Measurements from ENCODE around the gene GID8. TPM values are rescaled to one million over a fixed set of nuclear protein-coding genes. Genes with fewer than 3 reads are reported as not detected.

The GID8 gene
- polyA plus RNA-seq, 1 experiment: 23.4 TPM

GRCh38 chr20:62911701-62912280 lies 26.2 kb upstream of the GID8 start:
- Histone ChIP-seq H3K4me3 (ENCODE audit: low read depth, low read length) (no peak overlapping the region), H3K36me3 (ENCODE audit: control insufficient read depth, insufficient read depth, low read length) (peaks cover 28% of the 10 kb centered on the region), H3K27me3 (ENCODE audit: control insufficient read depth, insufficient read depth, low read length) (no peaks in the 10 kb centered on the region)
- CTCF ChIA-PET: interaction anchor here (0.6 to 6.3 kb wide), 3 partner anchors 11 to 1166 kb away, joined by 3 to 31 read pairs (median 3); no protein-coding TSS in a partner anchor
- no peak for TF ChIP-seq CTCF (IDR thresholded peaks at IDR 0.05; ENCODE audit: insufficient read depth, low read depth, low read length)
- no peak for DNase-seq (ENCODE audit: low read depth)
- POLR2A ChIA-PET: interaction anchor here (0.6 kb wide), 1 partner anchor 41 kb away, joined by 3 read pairs; no protein-coding TSS in a partner anchor

GRCh38 chr20:62913043-62913630 lies 24.8 kb upstream of the GID8 start:
- no peak overlapping the region for H3K4me3 ChIP-seq (ENCODE audit: low read depth, low read length)
- ChIA-PET POLR2A (no interaction called here), CTCF (interaction anchor here (0.9 to 6.3 kb wide), 4 partner anchors 9 to 58 kb away, joined by 3 to 31 read pairs (median 4); no protein-coding TSS in a partner anchor)
- no peaks in the 10 kb centered on the region for H3K27me3 ChIP-seq (ENCODE audit: control insufficient read depth, insufficient read depth, low read length)
- peaks cover 24% of the 10 kb centered on the region for H3K36me3 ChIP-seq (ENCODE audit: control insufficient read depth, insufficient read depth, low read length)
- no peak for DNase-seq (ENCODE audit: low read depth)
- no peak for TF ChIP-seq CTCF (IDR thresholded peaks at IDR 0.05; ENCODE audit: insufficient read depth, low read depth, low read length)

GRCh38 chr20:62914436-62914835 lies 23.5 kb upstream of the GID8 start:
- TF ChIP-seq CTCF (IDR thresholded peaks at IDR 0.05; ENCODE audit: insufficient read depth, low read depth, low read length): no peak
- no peaks in the 10 kb centered on the region for H3K27me3 ChIP-seq (ENCODE audit: control insufficient read depth, insufficient read depth, low read length)
- ChIA-PET CTCF (interaction anchor here (1.1 to 6.3 kb wide), 2 partner anchors 14 to 21 kb away, joined by 3 to 31 read pairs; no protein-coding TSS in a partner anchor), POLR2A (no interaction called here)
- DNase-seq (ENCODE audit: low read depth): no peak
- H3K4me3 ChIP-seq (ENCODE audit: low read depth, low read length): no peak overlapping the region
- H3K36me3 ChIP-seq (ENCODE audit: control insufficient read depth, insufficient read depth, low read length): peaks cover 18% of the 10 kb centered on the region

- Histone ChIP-seq H3K27me3 (ENCODE audit: control insufficient read depth, insufficient read depth, low read length) (no peaks in the 10 kb centered on the region), H3K4me3 (ENCODE audit: low read depth, low read length) (no peak overlapping the region), H3K36me3 (ENCODE audit: control insufficient read depth, insufficient read depth, low read length) (peaks cover 18% of the 10 kb centered on the region)
- ChIA-PET POLR2A (no interaction called here), CTCF (interaction anchor here (1.1 to 6.3 kb wide), 2 partner anchors 14 to 20 kb away, joined by 3 to 31 read pairs; no protein-coding TSS in a partner anchor)
- TF ChIP-seq CTCF (IDR thresholded peaks at IDR 0.05; ENCODE audit: insufficient read depth, low read depth, low read length): no peak
- DNase-seq (ENCODE audit: low read depth): no peak
Observed at GRCh38 chr20:62914970-62915457, 22.9 kb upstream of the GID8 start.

DNA sequence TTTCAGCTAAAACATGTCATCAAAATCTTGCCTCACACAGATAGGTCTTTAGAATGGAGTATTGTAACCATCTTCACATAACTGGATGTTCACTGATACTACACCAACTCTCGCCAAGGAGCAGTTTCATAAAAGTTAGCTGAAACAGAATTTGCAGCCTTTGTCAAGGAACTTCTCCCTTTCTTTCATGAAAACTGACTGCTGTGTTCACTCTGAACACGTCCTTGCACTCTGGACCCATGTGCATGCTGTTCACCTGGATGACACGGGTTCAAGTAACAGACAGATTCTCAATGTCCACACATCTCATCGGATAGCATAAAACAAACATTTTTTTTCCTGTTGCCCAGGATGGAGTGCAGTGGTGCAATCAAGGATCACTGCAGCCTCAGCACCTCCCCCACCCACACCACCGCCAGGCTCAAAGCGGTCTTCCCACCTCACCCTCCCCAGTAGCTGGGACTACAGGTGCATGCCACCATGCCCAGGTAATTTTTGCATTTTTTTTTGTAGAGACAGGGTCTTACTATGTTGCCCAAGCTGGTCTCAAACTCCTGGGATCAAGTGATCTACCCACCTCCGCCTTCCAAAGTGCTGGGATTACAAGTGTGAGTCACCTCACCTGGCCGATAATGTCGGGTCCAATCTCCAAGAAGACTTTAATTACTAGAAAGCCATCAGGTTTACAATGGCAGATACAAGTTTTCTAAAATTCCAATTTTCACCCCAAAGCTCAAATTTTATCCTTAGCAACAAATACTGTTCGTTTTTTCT lies 21.1 kb upstream of the GID8 start:
- no peak overlapping the region for H3K4me3 ChIP-seq (ENCODE audit: low read depth, low read length)
- POLR2A ChIA-PET: no interaction called here
- CTCF ChIA-PET: interaction anchor here (1.0 to 6.3 kb wide), 8 partner anchors 9 to 92 kb away, joined by 3 to 31 read pairs (median 4); no protein-coding TSS in a partner anchor
- no peak for DNase-seq (ENCODE audit: low read depth)
- no peaks in the 10 kb centered on the region for H3K27me3 ChIP-seq (ENCODE audit: control insufficient read depth, insufficient read depth, low read length)
- peaks cover 4% of the 10 kb centered on the region for H3K36me3 ChIP-seq (ENCODE audit: control insufficient read depth, insufficient read depth, low read length)
- TF ChIP-seq CTCF (IDR thresholded peaks at IDR 0.05; ENCODE audit: insufficient read depth, low read depth, low read length): no peak

Measured in BJ (cell line).